Left lung (tissue), 10 donors: Measurements from ENCODE around the gene RFX7. TPM values are rescaled to one million over a fixed set of nuclear protein-coding genes. Genes with fewer than 3 reads are reported as not detected.
A peak's percentile ranks its signal among the peaks of the same experiment; 100 is the strongest.

Experiments
- ATAC-seq: fragments of 200-7000 bp; cut with Tn5 transposase; one replicate; pipeline ENCODE4 v1.9.1; 2020; ENCODE audit warnings: moderate library complexity
- DNase-seq, 4 donors: peaks; one replicate each; pipeline ENCODE4 v3.0.0-alpha.2; 2013 to 2020
- H3K27ac ChIP-seq, 2 donors: fragments of 200-600 bp; sonication (generic) in 1 of 2; one replicate each; pipeline versions ENCODE4 v1.5.0 to v1.8.0; 2020 to 2021
- H3K27me3 ChIP-seq, 2 donors: fragments of 200-600 bp; sonication (generic) in 1 of 2; one replicate each; pipeline versions ENCODE4 v1.5.0 to v1.8.0; 2020 to 2021
- H3K36me3 ChIP-seq, 2 donors: fragments of 200-600 bp; sonication (generic) in 1 of 2; one replicate each; pipeline versions ENCODE4 v1.5.0 to v1.8.0; 2020 to 2021
- H3K4me1 ChIP-seq, 2 donors: fragments of 200-600 bp; one replicate each; pipeline ENCODE4 v1.8.0; 2021
- H3K4me3 ChIP-seq, 2 donors: fragments of 200-600 bp; sonication (generic) in 1 of 2; one replicate each; pipeline versions ENCODE4 v1.5.0 to v1.8.0; 2020 to 2021; ENCODE audit warnings: mild to moderate bottlenecking in 1 of 2
- H3K9me3 ChIP-seq, 2 donors: fragments of 200-600 bp; sonication (generic) in 1 of 2; one replicate each; pipeline versions ENCODE4 v1.5.0 to v1.8.0; 2020 to 2021
- intact Hi-C, 2 donors: fragments of 100-400 bp; cut with DNase I; formaldehyde crosslinking; loops; one replicate each; pipeline versions ENCODE4 v1.11.2 to v1.14.2; 2022
- polyA plus RNA-seq, 6 donors: library from polyadenylated mRNA; unstranded; fragments of 120-200 nt; gene quantifications; one replicate each; pipeline ENCODE4 v1.2.1, GENCODE V29; 2013; ENCODE audit not compliant: insufficient read length in 6 of 6
- total RNA-seq, 2 donors: library from RNA; stranded (reverse); fragmentation: NEBNext Ultra II Directional; extraction: Animal tissue kit (Norgen Biotek cat#: 25700); gene quantifications; one replicate each; pipeline ENCODE4 v1.2.1, GENCODE V29; 2021
- TF ChIP-seq, protein P1 (sequence below), 2 donors: fragments of 200-600 bp; sonication (generic) in 1 of 2; IDR thresholded peaks; one replicate each; pipeline versions ENCODE4 v1.5.0 to v1.8.0; 2021; ENCODE audit warnings: antibody characterized with exemption in 2 of 2
- donor health status: DM: no; HTN: yes; CAD: no.
- donor health status: DM: no; HTN: no; CAD: no.

RFX7 gene
- total and polyA plus RNA-seq, 8 donors, result 16.7 to 28.1 (median 25.4) TPM

GRCh38 chr15:56124391-56124790 is 119.3 kb downstream of the RFX7 start:
- Histone ChIP-seq H3K4me1 (no peaks in the 10 kb centered on the region), H3K9me3 (peaks cover 6 to 65% of the 10 kb centered on the region in 2 donors), H3K27ac (no peak overlapping the region), H3K4me3 (no peak overlapping the region), H3K27me3 (no peaks in the 10 kb centered on the region), H3K36me3 (peaks cover 0 to 39% of the 10 kb centered on the region in 2 donors)
- TF ChIP-seq, protein P1, sequence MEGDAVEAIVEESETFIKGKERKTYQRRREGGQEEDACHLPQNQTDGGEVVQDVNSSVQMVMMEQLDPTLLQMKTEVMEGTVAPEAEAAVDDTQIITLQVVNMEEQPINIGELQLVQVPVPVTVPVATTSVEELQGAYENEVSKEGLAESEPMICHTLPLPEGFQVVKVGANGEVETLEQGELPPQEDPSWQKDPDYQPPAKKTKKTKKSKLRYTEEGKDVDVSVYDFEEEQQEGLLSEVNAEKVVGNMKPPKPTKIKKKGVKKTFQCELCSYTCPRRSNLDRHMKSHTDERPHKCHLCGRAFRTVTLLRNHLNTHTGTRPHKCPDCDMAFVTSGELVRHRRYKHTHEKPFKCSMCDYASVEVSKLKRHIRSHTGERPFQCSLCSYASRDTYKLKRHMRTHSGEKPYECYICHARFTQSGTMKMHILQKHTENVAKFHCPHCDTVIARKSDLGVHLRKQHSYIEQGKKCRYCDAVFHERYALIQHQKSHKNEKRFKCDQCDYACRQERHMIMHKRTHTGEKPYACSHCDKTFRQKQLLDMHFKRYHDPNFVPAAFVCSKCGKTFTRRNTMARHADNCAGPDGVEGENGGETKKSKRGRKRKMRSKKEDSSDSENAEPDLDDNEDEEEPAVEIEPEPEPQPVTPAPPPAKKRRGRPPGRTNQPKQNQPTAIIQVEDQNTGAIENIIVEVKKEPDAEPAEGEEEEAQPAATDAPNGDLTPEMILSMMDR (IDR thresholded peaks at IDR 0.05), result no peak
- no peak for ATAC-seq
- no peak for DNase-seq
- intact Hi-C loops, result no loop called here

- TF ChIP-seq, protein P1 (IDR thresholded peaks at IDR 0.05), result no peak
- ATAC-seq (no peak), DNase-seq (no peak)
- H3K27me3 ChIP-seq, result no peaks in the 10 kb centered on the region
- H3K27ac ChIP-seq, result no peak overlapping the region
- H3K4me1 ChIP-seq, result no peaks in the 10 kb centered on the region
- no peak overlapping the region for H3K4me3 ChIP-seq
- intact Hi-C loops, result no loop called here
- H3K9me3 ChIP-seq, result no peaks in the 10 kb centered on the region
- peaks cover 0 to 5% of the 10 kb centered on the region in 2 donors for H3K36me3 ChIP-seq
Observed at GRCh38 chr15:56105855-56106254, 137.8 kb downstream of the RFX7 start.

DNA sequence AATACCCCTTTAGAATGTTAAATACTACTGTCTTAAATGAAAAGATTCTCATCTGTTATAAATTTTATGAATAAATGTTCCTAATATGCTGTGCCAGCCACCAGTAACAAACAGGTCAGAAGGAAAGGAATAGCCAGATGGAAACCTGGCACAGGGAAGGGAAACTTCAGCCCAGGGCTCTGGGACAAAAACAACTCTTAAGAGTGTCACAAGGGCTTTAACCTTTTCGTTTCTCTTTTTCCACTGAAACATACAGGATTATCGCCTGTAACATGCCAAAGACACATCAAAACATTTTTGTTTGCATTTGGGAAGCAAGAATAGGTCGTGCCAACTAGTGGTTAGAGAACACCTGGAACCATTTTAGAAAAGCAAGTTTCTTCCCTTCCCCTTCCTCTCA is 141.2 kb downstream of the RFX7 start:
- intact Hi-C loops, result no loop called here
- Histone ChIP-seq H3K4me1 (no peaks in the 10 kb centered on the region), H3K9me3 (no peaks in the 10 kb centered on the region), H3K4me3 (no peak overlapping the region), H3K27ac (no peak overlapping the region), H3K27me3 (no peaks in the 10 kb centered on the region), H3K36me3 (peaks cover 0 to 12% of the 10 kb centered on the region in 2 donors)
- TF ChIP-seq, protein P1 (IDR thresholded peaks at IDR 0.05), result no peak
- no peak for DNase-seq
- ATAC-seq, result peak; percentile 23

GRCh38 chr15:56099311-56099710 is 144.4 kb downstream of the RFX7 start:
- TF ChIP-seq, protein P1 (IDR thresholded peaks at IDR 0.05), result no peak
- DNase-seq, result no peak
- ATAC-seq, result no peak
- H3K4me3 ChIP-seq, result no peak overlapping the region
- no peaks in the 10 kb centered on the region for H3K9me3 ChIP-seq
- intact Hi-C loops, result no loop called here
- no peaks in the 10 kb centered on the region for H3K27me3 ChIP-seq
- H3K36me3 ChIP-seq, result peaks cover 0 to 44% of the 10 kb centered on the region in 2 donors
- H3K27ac ChIP-seq, result no peak overlapping the region
- no peaks in the 10 kb centered on the region for H3K4me1 ChIP-seq

GRCh38 chr15:56098195-56098863 is 145.3 kb downstream of the RFX7 start:
- Histone ChIP-seq H3K27me3 (no peaks in the 10 kb centered on the region), H3K36me3 (peaks cover 0 to 53% of the 10 kb centered on the region in 2 donors), H3K27ac (no peak overlapping the region), H3K4me3 (no peak overlapping the region), H3K4me1 (no peaks in the 10 kb centered on the region), H3K9me3 (no peaks in the 10 kb centered on the region)
- intact Hi-C loops, result no loop called here
- DNase-seq (no peak), ATAC-seq (no peak)
- TF ChIP-seq, protein P1 (IDR thresholded peaks at IDR 0.05), result no peak
